GM12878 (cell line): ENCODE results near the gene MYMK. TPM values are rescaled to one million over a fixed set of nuclear protein-coding genes. Genes with fewer than 3 reads are reported as not detected.

Experiments used
- ATAC-seq: fragments of 200-7000 bp; cut with Tn5 transposase; 3 replicates; pipeline ENCODE4 v1.9.1; 2020; ENCODE audit warnings: mild to moderate bottlenecking, moderate library complexity
- BruUV-seq: library from RNA; stranded (reverse); fragments of 400-500 nt; replicated peaks from 2 replicates; lab custom pipeline; 2021; lab: Mats Ljungman, UMichigan
- CTCF ChIA-PET: fragments of 300-600 bp; sonication (Branson Sonifier 250); formaldehyde crosslinking; extraction: SDS; loops from one replicate; lab custom pipeline; 2021; ENCODE audit warnings: inconsistent platforms; lab: Yijun Ruan, JAX
- POLR2A ChIA-PET: fragments of 350-600 bp; formaldehyde crosslinking; extraction: SDS; loops from one replicate; lab custom pipeline; 2021; ENCODE audit warnings: inconsistent platforms; lab: Charles Lee
- RAD21 ChIA-PET: fragments of 300-600 bp; sonication (Branson Sonifier 250); formaldehyde crosslinking; loops from one replicate; lab custom pipeline; 2023; ENCODE audit warnings: antibody characterized with exemption; ENCODE audit not compliant: unreplicated experiment; lab: Charles Lee
- SMC1A ChIA-PET: fragments of 300-600 bp; sonication (Branson Sonifier 250); formaldehyde crosslinking; loops from one replicate; lab custom pipeline; 2023; ENCODE audit not compliant: unreplicated experiment, uncharacterized antibody; lab: Charles Lee
- DNase-seq: peaks from one replicate; pipeline ENCODE4 v3.0.0-alpha.2; 2011; ENCODE audit warnings: low read depth, low spot score
- FAIRE-seq: peaks from 3 replicates; lab custom pipeline; 2011; peaks lifted over from hg19 to GRCh38; lab: Jason Lieb, UNC
- H2AFZ ChIP-seq: 2 replicates; pipeline ENCODE4 v1.6.0; 2011; ENCODE audit warnings: low read depth, low read length, control low read depth; ENCODE audit not compliant: control insufficient read depth
- H3K27ac ChIP-seq: 2 replicates; pipeline ENCODE4 v1.5.1; 2011; ENCODE audit warnings: control low read depth; ENCODE audit not compliant: control insufficient read depth, insufficient read depth
- H3K27me3 ChIP-seq, 2 experiments: replicated peaks in 1 of 2; 2 replicates each; pipeline versions ENCODE4 v1.6.0 to v1.6.1; 2011; ENCODE audit warnings: low read length in 1 of 2; ENCODE audit not compliant: control insufficient read depth in 2 of 2, insufficient read depth in 2 of 2
- H3K36me3 ChIP-seq, 2 experiments: 2 replicates each; pipeline ENCODE4 v1.5.1; 2011; ENCODE audit warnings: low read length in 1 of 2; ENCODE audit not compliant: control insufficient read depth in 2 of 2, insufficient read depth in 2 of 2
- H3K4me1 ChIP-seq: 2 replicates; pipeline ENCODE4 v1.6.1; 2011; ENCODE audit warnings: mild to moderate bottlenecking, low read length, moderate library complexity, mixed read lengths; ENCODE audit not compliant: control insufficient read depth, insufficient read depth
- H3K4me2 ChIP-seq: 2 replicates; pipeline ENCODE4 v1.6.0; 2011; ENCODE audit warnings: control low read depth; ENCODE audit not compliant: control insufficient read depth, insufficient read depth
- H3K4me3 ChIP-seq: fragments of 200-600 bp; sonication (generic); 2 replicates; pipeline ENCODE4 v1.5.1; 2016
- H3K79me2 ChIP-seq: 2 replicates; pipeline ENCODE4 v1.6.0; 2011; ENCODE audit warnings: low read length; ENCODE audit not compliant: control insufficient read depth, insufficient read depth
- H3K9ac ChIP-seq: 2 replicates; pipeline ENCODE4 v1.8.0; 2011; ENCODE audit warnings: low read length, control low read depth, mixed read lengths; ENCODE audit not compliant: control insufficient read depth, insufficient read depth
- H3K9me3 ChIP-seq: replicated peaks from 3 replicates; pipeline ENCODE4 v1.5.1; 2011; ENCODE audit warnings: mild to moderate bottlenecking, low read length; ENCODE audit not compliant: control insufficient read depth, insufficient read depth
- H4K20me1 ChIP-seq: 2 replicates; pipeline ENCODE4 v1.6.0; 2011; ENCODE audit not compliant: control insufficient read depth, insufficient read depth
- BCL11A ChIP-seq: IDR thresholded peaks from 2 replicates; pipeline ENCODE4 v1.6.1; 2011; ENCODE audit warnings: low read depth, low read length
- CHD1 ChIP-seq: IDR thresholded peaks from 2 replicates; pipeline ENCODE4 v1.6.1; 2012; ENCODE audit warnings: low read depth, low read length, improper control_type of control experiment
- CHD2 ChIP-seq: IDR thresholded peaks from 2 replicates; pipeline ENCODE4 v1.6.1; 2011; ENCODE audit warnings: low read depth, low read length, improper control_type of control experiment, borderline replicate concordance
- CREB1 ChIP-seq: IDR thresholded peaks from 2 replicates; pipeline ENCODE4 v1.6.1; 2012; ENCODE audit warnings: low read depth, mild to moderate bottlenecking, inconsistent platforms
- DPF2 ChIP-seq: fragments of 450-650 bp; IDR thresholded peaks from 2 replicates; pipeline ENCODE4 v1.6.1; 2017; ENCODE audit warnings: mild to moderate bottlenecking
- ETV6 ChIP-seq, 2 experiments: fragments of 450-650 bp in 1 of 2; IDR thresholded peaks in 1 of 2; conservative IDR thresholded peaks in 1 of 2; 2 replicates each; pipeline ENCODE4 v1.6.1; 2014; ENCODE audit warnings: antibody characterized with exemption in 1 of 2, borderline replicate concordance in 1 of 2, low read depth in 1 of 2, mild to moderate bottlenecking in 1 of 2, moderate library complexity in 1 of 2
- MYC ChIP-seq: IDR thresholded peaks from 2 replicates; pipeline ENCODE4 v1.6.1; 2011; ENCODE audit warnings: mild to moderate bottlenecking, low read length, moderate library complexity, inconsistent platforms; ENCODE audit not compliant: insufficient read depth, insufficient replicate concordance, insufficient read length, severe bottlenecking
- NFIC ChIP-seq: IDR thresholded peaks from 2 replicates; pipeline ENCODE4 v1.6.1; 2012; ENCODE audit warnings: low read depth, mild to moderate bottlenecking, inconsistent platforms, low read length, moderate library complexity
- NFYA ChIP-seq: IDR thresholded peaks from 2 replicates; pipeline ENCODE4 v1.6.1; 2011; ENCODE audit warnings: low read depth, mild to moderate bottlenecking, low read length, improper control_type of control experiment, borderline replicate concordance
- NFYB ChIP-seq: IDR thresholded peaks from 2 replicates; pipeline ENCODE4 v1.6.1; 2011; ENCODE audit warnings: low read depth, mild to moderate bottlenecking, low read length, improper control_type of control experiment, moderate library complexity; ENCODE audit not compliant: insufficient read depth
- STAT3 ChIP-seq: IDR thresholded peaks from 2 replicates; pipeline ENCODE4 v1.6.1; 2011; ENCODE audit warnings: low read depth, low read length, improper control_type of control experiment
- SUPT20H ChIP-seq: IDR thresholded peaks from 2 replicates; pipeline ENCODE4 v1.6.1; 2011; ENCODE audit warnings: low read depth, mild to moderate bottlenecking, low read length, moderate library complexity, borderline replicate concordance; ENCODE audit not compliant: control insufficient read depth
- TCF3 ChIP-seq: IDR thresholded peaks from 2 replicates; pipeline ENCODE4 v1.6.1; 2012; ENCODE audit warnings: low read depth, mild to moderate bottlenecking, low read length, borderline replicate concordance; ENCODE audit not compliant: insufficient read depth
- USF2 ChIP-seq: IDR thresholded peaks from 2 replicates; pipeline ENCODE4 v1.6.1; 2011; ENCODE audit warnings: low read depth, low read length, improper control_type of control experiment, borderline replicate concordance
- WRNIP1 ChIP-seq: IDR thresholded peaks from 2 replicates; pipeline ENCODE4 v1.6.1; 2011; ENCODE audit warnings: low read depth, low read length, improper control_type of control experiment, borderline replicate concordance
- YY1 ChIP-seq: IDR thresholded peaks from 2 replicates; pipeline ENCODE4 v1.6.1; 2011; ENCODE audit warnings: low read depth, mild to moderate bottlenecking, low read length
- ZBED1 ChIP-seq: IDR thresholded peaks from 2 replicates; pipeline ENCODE4 v1.6.1; 2016; ENCODE audit warnings: borderline replicate concordance
- ZNF207 ChIP-seq: fragments of 450-650 bp; IDR thresholded peaks from 2 replicates; pipeline ENCODE4 v1.6.1; 2014; ENCODE audit warnings: antibody characterized with exemption, mild to moderate bottlenecking, borderline replicate concordance
- ZNF217 ChIP-seq: fragments of 450-650 bp; IDR thresholded peaks from 2 replicates; pipeline ENCODE4 v1.6.1; 2017; ENCODE audit warnings: antibody characterized with exemption, mild to moderate bottlenecking
- ZNF592 ChIP-seq: fragments of 450-650 bp; IDR thresholded peaks from 2 replicates; pipeline ENCODE4 v1.6.1; 2017; ENCODE audit warnings: mild to moderate bottlenecking, moderate library complexity
- WGBS: methylation state at CpG from one replicate; pipeline ENCODE4 v1.1.6; 2016; ENCODE audit warnings: low lambda C conversion rate; ENCODE audit not compliant: insufficient replicate concordance, insufficient coverage; ENCODE audit errors: missing lambda C conversion rate; 5-methylcytosine and 5-hydroxymethylcytosine counted together
- in situ Hi-C: fragments of 300-500 bp; cut with MboI; formaldehyde crosslinking; loops from 9 replicates; pipeline ENCODE4 v1.14.3; 2018; ENCODE audit warnings: mixed read lengths
- intact Hi-C: fragments of 100-400 bp; cut with micrococcal nuclease; formaldehyde crosslinking; loops from one replicate; pipeline ENCODE4 v1.14.2; 2022; ENCODE audit not compliant: unreplicated experiment
- polyA plus RNA-seq, 11 experiments: library from polyadenylated mRNA; depleted of rRNA in 4 of 11; unstranded in 6 of 11; stranded (reverse) in 5 of 11; fragments of >200 nt; fragmentation: Nextera tagmentation in 4 of 11; fragmentation: Illumina TruSeq in 1 of 11; extraction: Ambion mirVana in 4 of 11; extraction: Trizol in 1 of 11; gene quantifications; 1 replicate in 1 of 11; 2 replicates in 10 of 11; pipeline versions ENCODE4 v1.2.1 to v1.2.3, GENCODE V29; 2011 to 2016; ENCODE audit warnings: inconsistent platforms in 2 of 11, missing spikeins in 2 of 11, low read depth in 1 of 11
- total RNA-seq, 4 experiments: library from RNA; depleted of rRNA in 3 of 4; stranded (reverse); fragments of >200 nt in 3 of 4; fragmentation: Illumina TruSeq in 1 of 4; extraction: Trizol in 1 of 4; gene quantifications; 2 replicates each; pipeline versions ENCODE4 v1.2.1 to v1.2.3, GENCODE V29; 2013 to 2021

The MYMK gene
- total and polyA plus RNA-seq, 10 of the 15 experiments (the other 5 are each of a cell fraction or from before 2014, with no cell fraction given), result not detected

DNA sequence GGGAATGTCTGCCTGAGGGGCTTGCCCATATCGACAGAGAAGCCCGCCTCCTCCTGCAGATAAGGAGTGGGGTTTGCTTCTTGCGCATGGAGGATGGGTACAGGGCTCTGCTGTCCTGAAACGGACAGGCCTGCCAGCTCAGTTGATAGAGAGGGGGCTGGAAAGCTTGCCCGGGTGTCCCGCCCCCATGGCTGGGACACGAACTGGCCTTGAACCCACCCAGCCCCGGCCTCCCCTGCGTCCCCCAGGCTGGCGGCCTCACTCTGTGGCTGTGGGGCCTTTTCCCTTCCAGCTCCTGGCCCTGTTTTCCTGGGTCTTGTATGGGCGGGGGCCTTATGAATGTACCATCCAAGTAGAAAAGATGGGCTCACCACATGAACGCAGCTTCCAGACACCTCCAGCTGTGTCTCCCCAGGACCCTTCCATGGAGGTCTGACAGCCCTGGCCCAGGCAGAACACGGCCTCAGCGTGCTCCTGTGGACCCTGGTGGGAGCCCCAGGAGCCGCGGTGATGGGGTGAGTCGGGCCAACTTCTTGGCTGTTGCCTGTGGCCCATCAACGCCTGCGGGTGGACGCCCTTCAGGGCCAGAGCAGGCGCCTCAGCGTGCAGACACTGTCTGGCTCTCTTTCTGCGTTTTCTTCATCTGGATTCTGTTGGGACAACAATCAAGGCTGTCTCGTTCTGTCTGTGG lies 30.0 kb downstream of the MYMK start:
- BruUV-seq, result no TSS peak
- H3K36me3 ChIP-seq, result no peaks in the 10 kb centered on the region
- no peak for FAIRE-seq
- H3K9ac ChIP-seq, result no peak overlapping the region
- no peaks in the 10 kb centered on the region for H3K79me2 ChIP-seq
- TF ChIP-seq NFYA, result no peak
- TF ChIP-seq NFIC, result no peak
- no peak for TF ChIP-seq BCL11A
- no peak for TF ChIP-seq USF2
- TF ChIP-seq ETV6 (conservative IDR thresholded peaks at IDR 0.05 in 1 of 2, IDR thresholded peaks at IDR 0.05 in 1 of 2; ENCODE audit: borderline replicate concordance in 1 of 2, low read depth in 1 of 2), result no peak
- TF ChIP-seq CREB1, result no peak
- no peak for TF ChIP-seq STAT3
- TF ChIP-seq SUPT20H, result no peak
- no peak for TF ChIP-seq WRNIP1
- TF ChIP-seq ZNF592, result no peak
- no peak for TF ChIP-seq TCF3
- no peak for TF ChIP-seq ZBED1
- no peak for TF ChIP-seq ZNF207
- no peak for TF ChIP-seq YY1
- TF ChIP-seq NFYB, result no peak
- TF ChIP-seq MYC, result no peak
- no peak for TF ChIP-seq DPF2
- TF ChIP-seq CHD1, result no peak
- TF ChIP-seq ZNF217, result no peak
- TF ChIP-seq CHD2, result no peak
- POLR2A ChIA-PET, result no interaction called here
- SMC1A ChIA-PET, result interaction anchor here (1.5 kb wide), 1 partner anchor 8 kb away, joined by 3 read pairs; no protein-coding TSS in a partner anchor
- CTCF ChIA-PET, result interaction anchor here (1.1 to 2.1 kb wide), 4 partner anchors 8 to 313 kb away, joined by 4 to 5 read pairs (median 4); no protein-coding TSS in a partner anchor
- H3K9me3 ChIP-seq, result no peaks in the 10 kb centered on the region
- peaks cover 0 to 1% of the 10 kb centered on the region in 2 experiments; a peak in 1 of 4 replicates for H3K27me3 ChIP-seq
- H2AFZ ChIP-seq, result no peak overlapping the region
- H4K20me1 ChIP-seq, result no peaks in the 10 kb centered on the region
- H3K4me1 ChIP-seq, result no peaks in the 10 kb centered on the region
- H3K27ac ChIP-seq, result no peak overlapping the region
- no peak overlapping the region for H3K4me3 ChIP-seq
- H3K4me2 ChIP-seq, result no peak overlapping the region
- intact Hi-C loops, result no loop called here
- RAD21 ChIA-PET, result no interaction called here
- WGBS, result 59% methylated on average over 22 of the region's 24 CpGs
- DNase-seq, result no peak
- no peak for ATAC-seq
- in situ Hi-C loops, result no loop called here
